Measurements from ENCODE around the gene SEC16A.

SEC16A gene

GRCh38 chr9:136437839-136438547 lies 44.8 kb downstream of the SEC16A start:
- H3K27me3 ChIP-seq (ENCODE audit: insufficient read depth, poor library complexity, severe bottlenecking), result no peaks in the 10 kb centered on the region
- DNase-seq (ENCODE audit: low read depth in 1 of 2, low spot score in 1 of 2), result no peak
- no peak overlapping the region for H3K27ac ChIP-seq (replicated peaks)
- peak overlapping the region; percentile 66 for H3K4me3 ChIP-seq (replicated peaks; ENCODE audit: insufficient read depth, low read length)
- TF ChIP-seq, protein P1, sequence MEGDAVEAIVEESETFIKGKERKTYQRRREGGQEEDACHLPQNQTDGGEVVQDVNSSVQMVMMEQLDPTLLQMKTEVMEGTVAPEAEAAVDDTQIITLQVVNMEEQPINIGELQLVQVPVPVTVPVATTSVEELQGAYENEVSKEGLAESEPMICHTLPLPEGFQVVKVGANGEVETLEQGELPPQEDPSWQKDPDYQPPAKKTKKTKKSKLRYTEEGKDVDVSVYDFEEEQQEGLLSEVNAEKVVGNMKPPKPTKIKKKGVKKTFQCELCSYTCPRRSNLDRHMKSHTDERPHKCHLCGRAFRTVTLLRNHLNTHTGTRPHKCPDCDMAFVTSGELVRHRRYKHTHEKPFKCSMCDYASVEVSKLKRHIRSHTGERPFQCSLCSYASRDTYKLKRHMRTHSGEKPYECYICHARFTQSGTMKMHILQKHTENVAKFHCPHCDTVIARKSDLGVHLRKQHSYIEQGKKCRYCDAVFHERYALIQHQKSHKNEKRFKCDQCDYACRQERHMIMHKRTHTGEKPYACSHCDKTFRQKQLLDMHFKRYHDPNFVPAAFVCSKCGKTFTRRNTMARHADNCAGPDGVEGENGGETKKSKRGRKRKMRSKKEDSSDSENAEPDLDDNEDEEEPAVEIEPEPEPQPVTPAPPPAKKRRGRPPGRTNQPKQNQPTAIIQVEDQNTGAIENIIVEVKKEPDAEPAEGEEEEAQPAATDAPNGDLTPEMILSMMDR (IDR thresholded peaks at IDR 0.05; ENCODE audit: insufficient read depth, low read length), result no peak
- TF ChIP-seq SPI1 (IDR thresholded peaks at IDR 0.05; ENCODE audit: borderline replicate concordance, low read depth) (no peak), POLR2AphosphoS5 (IDR thresholded peaks at IDR 0.05; ENCODE audit: low read depth) (no peak), GABPA (IDR thresholded peaks at IDR 0.05; ENCODE audit: low read depth) (no peak)
- TF ChIP-seq, protein P2, sequence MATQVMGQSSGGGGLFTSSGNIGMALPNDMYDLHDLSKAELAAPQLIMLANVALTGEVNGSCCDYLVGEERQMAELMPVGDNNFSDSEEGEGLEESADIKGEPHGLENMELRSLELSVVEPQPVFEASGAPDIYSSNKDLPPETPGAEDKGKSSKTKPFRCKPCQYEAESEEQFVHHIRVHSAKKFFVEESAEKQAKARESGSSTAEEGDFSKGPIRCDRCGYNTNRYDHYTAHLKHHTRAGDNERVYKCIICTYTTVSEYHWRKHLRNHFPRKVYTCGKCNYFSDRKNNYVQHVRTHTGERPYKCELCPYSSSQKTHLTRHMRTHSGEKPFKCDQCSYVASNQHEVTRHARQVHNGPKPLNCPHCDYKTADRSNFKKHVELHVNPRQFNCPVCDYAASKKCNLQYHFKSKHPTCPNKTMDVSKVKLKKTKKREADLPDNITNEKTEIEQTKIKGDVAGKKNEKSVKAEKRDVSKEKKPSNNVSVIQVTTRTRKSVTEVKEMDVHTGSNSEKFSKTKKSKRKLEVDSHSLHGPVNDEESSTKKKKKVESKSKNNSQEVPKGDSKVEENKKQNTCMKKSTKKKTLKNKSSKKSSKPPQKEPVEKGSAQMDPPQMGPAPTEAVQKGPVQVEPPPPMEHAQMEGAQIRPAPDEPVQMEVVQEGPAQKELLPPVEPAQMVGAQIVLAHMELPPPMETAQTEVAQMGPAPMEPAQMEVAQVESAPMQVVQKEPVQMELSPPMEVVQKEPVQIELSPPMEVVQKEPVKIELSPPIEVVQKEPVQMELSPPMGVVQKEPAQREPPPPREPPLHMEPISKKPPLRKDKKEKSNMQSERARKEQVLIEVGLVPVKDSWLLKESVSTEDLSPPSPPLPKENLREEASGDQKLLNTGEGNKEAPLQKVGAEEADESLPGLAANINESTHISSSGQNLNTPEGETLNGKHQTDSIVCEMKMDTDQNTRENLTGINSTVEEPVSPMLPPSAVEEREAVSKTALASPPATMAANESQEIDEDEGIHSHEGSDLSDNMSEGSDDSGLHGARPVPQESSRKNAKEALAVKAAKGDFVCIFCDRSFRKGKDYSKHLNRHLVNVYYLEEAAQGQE (IDR thresholded peaks at IDR 0.05; ENCODE audit: insufficient replicate concordance, low read depth), result no peak

- Histone ChIP-seq H3K27me3 (ENCODE audit: insufficient read depth, poor library complexity, severe bottlenecking) (no peaks in the 10 kb centered on the region), H3K27ac (replicated peaks) (no peak overlapping the region), H3K4me3 (replicated peaks; ENCODE audit: insufficient read depth, low read length) (no peak overlapping the region)
- no peak for DNase-seq (ENCODE audit: low read depth in 1 of 2, low spot score in 1 of 2)
- TF ChIP-seq GABPA (IDR thresholded peaks at IDR 0.05; ENCODE audit: low read depth) (no peak), SPI1 (IDR thresholded peaks at IDR 0.05; ENCODE audit: borderline replicate concordance, low read depth) (no peak), POLR2AphosphoS5 (IDR thresholded peaks at IDR 0.05; ENCODE audit: low read depth) (no peak)
- TF ChIP-seq, protein P1 (IDR thresholded peaks at IDR 0.05; ENCODE audit: insufficient read depth, low read length), result no peak
- TF ChIP-seq, protein P2 (IDR thresholded peaks at IDR 0.05; ENCODE audit: insufficient replicate concordance, low read depth), result no peak
These were observed 45.4 kb downstream of the SEC16A start for GRCh38 chr9:136437430-136437829.

DNA sequence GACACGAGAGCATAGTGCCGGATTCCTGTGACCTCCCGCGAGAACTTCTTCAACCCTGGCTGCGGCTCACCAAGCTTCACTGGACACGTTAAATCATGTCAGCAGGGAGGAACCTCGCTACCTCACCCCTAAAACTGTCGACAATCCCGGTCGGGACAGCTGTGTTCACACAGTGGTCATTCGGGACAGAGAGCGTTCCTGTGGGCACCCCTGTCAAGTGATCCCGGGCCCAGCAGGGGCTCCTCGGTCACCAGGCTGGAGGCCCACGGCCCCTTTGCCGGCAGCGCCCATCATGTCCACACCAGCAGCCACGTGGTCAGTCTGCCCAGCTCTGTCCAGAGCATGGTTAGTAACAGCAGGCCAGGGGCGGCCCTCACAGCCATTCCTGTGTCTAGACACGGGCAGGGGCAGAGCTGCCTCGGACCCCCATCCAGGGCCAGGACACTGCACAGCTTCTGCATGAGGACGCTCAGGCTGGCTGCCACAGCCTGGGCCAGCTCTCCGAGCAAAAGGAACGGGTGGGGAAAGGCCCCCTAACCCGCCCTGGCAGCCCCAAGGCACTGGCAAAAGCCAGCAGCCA lies 46.7 kb downstream of the SEC16A start:
- no peak overlapping the region for H3K4me3 ChIP-seq (replicated peaks; ENCODE audit: insufficient read depth, low read length)
- no peak for DNase-seq (ENCODE audit: low read depth in 1 of 2, low spot score in 1 of 2)
- H3K27ac ChIP-seq (replicated peaks), result no peak overlapping the region
- H3K27me3 ChIP-seq (ENCODE audit: insufficient read depth, poor library complexity, severe bottlenecking), result no peaks in the 10 kb centered on the region
- TF ChIP-seq, protein P1 (IDR thresholded peaks at IDR 0.05; ENCODE audit: insufficient read depth, low read length), result no peak
- no peak for TF ChIP-seq SPI1 (IDR thresholded peaks at IDR 0.05; ENCODE audit: borderline replicate concordance, low read depth)
- TF ChIP-seq, protein P2 (IDR thresholded peaks at IDR 0.05; ENCODE audit: insufficient replicate concordance, low read depth), result no peak
- no peak for TF ChIP-seq POLR2AphosphoS5 (IDR thresholded peaks at IDR 0.05; ENCODE audit: low read depth)
- TF ChIP-seq GABPA (IDR thresholded peaks at IDR 0.05; ENCODE audit: low read depth), result no peak
